OCI-LY1 (cell line): ENCODE data around the gene SORT1.

Source experiments
- CTCF ChIP-seq: fragments of 200-600 bp; sonication (generic), shearing (Covaris generic); IDR thresholded peaks from 2 replicates; pipeline ENCODE4 v1.5.1; 2017; ENCODE audit warnings: mild to moderate bottlenecking, antibody characterized with exemption, low read length, moderate library complexity, mixed read lengths
- EZH2 ChIP-seq: fragments of 200-600 bp; sonication (generic), shearing (Covaris generic); IDR thresholded peaks from 2 replicates; pipeline ENCODE4 v1.8.0; 2017; ENCODE audit warnings: borderline replicate concordance, mixed run types, mild to moderate bottlenecking, antibody characterized with exemption, low read length, moderate library complexity, mixed read lengths

DNA sequence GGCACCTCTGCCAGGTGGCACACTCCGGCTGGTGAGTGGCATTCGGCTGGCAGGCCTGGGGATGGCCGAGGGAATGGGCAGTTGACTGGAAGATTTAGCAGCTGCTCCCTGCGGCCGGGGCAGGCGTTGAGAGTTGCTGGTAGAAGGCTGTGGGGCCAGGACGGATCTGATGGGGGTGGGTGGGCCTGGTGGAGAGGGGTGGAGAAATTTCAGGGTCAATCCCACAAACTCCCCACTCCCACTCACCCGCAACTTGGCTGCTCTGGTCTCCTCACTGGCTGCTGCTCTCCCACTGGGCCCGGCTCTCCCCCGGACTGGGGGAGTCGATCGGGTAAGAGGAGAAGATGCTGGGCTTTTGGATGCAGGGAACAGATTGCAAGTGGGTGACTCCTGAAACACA lies 116.9 kb downstream of the SORT1 start:
- TF ChIP-seq CTCF (no peak), EZH2 (no peak)
